ENCODE data around the gene FRY.
"Not testable (repeated sequence)": the region's sequence is repeated elsewhere in the genome, so short reads cannot be mapped to it uniquely, and the experiment has no call there.

The FRY gene

DNA sequence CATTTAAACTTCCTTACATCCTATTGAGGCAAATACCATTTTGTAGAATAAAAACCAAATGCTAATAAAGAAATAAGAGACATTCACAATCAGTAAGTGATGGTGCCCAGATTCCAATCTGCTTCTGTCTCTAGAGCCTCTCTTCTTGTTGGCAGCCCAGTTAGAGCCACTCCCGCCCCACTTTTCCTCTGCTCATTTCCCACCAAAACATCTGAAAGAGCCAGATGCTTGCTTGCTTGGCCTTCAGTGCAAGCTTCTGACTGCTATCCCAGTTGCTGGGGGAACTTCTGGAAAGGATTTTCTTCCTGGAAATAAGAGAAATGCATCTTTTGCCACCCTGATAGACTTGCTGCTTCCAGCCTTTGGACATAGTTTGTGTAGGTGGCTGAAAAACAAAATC, 12.9 kb downstream of the FRY start:
- DNase-seq = no peak

DNA sequence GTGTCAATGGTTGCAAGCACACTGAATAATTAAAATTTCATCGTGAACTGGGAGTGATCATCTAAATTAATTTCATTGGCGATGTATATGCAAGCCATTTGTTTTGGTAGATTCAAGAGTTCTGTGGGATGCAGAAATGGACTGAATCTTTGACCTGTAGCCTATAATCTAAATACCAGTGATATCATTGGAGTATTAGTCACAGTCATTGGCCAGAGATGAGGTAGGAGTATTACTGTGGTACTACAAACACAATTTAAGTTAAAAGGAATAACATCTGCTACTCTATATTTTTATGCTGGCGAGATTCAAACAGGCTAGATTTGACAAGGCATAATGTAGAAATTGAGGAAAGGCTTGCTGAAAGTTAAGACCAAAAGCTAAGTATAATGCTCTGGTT, 14.0 kb downstream of the FRY start:
- DNase-seq = no peak

DNA sequence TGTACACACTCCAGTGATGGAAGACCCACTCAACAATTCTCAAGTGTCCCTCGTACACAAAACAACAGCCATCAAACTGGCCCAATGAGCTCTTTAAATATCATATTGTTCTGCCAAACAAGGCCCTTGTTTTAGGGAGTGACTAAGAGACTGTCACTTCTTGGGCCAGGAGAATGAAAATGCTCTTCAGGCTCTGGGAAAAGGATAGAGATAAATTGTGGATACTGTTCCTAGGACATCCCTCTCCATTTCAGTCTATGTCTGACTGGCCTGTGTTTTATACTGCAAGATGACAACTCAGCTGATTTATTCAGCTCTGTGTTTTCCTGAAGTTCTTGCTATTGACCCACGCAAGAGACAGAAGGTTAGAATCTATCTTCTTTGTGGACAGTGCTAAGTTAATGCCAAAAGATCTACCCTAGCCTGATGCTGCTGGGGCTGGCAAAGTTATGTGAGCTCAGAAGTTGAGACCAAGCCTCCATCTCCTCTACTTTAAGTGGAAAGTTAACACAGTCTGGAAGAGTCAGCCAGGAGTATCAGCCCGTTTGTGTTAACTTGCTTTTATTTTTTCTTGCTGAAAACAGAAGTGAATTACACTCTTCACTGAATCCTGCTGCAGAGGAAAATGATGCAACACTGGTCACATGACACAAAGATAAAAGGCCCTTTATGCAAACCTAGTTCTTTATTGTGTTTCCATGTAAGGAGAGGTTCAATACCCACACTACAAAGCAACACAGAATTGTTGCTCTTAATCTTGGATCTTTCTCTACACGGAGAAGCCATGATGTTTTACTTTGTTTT, 14.6 kb downstream of the FRY start:
- DNase-seq = no peak

DNA sequence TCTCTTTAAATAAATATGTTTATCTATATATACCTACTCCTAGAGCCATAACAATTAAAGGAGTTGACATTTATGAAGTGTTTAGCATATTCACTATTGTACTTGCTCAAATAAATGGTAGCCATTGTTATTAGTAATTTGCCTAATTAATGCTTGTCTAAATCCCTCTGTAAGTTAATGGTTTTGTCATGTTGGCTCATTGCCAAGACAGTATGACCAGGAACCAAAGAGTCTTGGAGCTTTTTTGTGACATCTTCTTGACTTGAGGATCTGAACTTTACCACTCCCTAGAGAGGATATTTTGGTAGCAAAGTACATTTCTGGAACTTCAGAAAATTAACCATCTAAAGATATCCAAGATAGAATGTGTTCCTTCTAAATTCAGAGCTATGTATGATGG, 15.5 kb downstream of the FRY start:
- no peak for DNase-seq

DNA sequence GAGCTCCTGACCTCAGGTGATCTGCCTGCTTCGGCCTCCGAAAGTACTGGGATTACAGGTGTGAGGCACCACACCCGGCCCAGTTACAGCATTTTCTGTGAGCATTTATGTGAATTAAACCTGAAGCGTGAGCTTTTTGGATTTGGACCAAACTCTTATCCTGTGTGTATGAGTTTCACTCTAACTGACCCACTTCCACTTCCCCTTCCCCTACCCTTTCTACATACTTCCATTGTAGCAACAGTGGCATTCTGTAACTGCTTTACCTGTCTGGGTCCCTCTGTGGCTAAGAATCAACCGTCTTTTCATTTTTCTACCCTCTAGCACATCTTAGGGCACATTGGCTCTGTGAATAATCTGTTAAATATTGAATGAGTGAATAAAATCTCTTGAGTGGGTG, 16.2 kb downstream of the FRY start:
- DNase-seq = no peak

DNA sequence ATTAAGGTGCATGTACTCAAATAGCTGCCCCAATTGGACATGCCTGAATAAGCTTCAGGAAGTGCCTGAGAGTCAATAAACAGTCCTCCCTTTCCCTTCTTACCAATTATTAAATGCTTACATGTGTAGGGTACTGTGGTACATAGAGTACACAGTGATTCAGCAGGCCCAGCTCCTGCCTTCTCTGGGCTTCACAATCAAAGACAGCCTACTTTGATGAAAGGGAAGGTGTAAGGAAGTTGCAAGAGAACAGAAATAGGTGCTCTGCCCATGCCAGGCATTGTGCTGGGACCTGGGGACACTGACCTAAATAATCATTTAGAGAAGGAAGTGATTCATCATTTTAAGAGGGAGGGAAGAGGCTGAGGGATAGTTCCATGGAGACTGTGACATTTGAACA, 17.2 kb downstream of the FRY start:
- no peak for DNase-seq

DNA sequence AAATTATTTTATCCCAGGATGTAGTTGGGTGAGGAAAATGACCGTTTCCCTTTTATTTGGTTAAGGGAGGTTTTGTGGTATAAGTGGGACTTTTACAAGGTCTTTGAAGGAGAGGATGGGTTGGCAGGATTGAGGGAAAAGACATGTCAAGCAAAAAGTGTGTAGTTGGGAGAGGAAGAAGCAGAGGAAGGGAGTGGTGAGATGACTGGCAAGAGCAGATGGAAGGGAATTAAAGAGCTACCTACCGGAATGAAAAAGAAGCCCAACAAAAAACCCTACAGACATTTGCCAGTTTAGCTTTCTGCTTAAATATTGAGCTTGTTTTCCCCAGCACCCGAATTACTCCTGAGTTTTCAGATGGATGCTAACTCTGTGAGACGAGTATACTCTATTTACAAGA, 19.6 kb downstream of the FRY start:
- no peak for DNase-seq

DNA sequence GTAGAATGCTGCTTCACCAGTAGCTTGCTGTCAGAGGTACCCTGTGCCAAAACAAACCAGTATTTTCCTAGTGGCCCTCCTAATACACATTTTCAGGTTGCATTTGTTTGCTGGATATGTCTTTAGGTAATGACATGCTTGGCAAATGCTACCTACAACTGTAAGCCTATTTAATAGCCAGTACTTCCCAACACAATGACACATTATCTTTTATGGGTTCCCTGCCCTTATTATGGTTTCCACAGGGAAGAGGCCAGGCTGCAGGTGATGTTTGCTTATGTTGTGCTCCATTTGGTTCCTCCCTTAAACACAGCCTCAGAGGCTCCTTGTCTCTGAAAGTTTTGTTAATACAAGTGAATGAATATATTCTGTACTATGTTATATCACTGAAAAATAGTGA, 24.7 kb downstream of the FRY start:
- DNase-seq = no peak

DNA sequence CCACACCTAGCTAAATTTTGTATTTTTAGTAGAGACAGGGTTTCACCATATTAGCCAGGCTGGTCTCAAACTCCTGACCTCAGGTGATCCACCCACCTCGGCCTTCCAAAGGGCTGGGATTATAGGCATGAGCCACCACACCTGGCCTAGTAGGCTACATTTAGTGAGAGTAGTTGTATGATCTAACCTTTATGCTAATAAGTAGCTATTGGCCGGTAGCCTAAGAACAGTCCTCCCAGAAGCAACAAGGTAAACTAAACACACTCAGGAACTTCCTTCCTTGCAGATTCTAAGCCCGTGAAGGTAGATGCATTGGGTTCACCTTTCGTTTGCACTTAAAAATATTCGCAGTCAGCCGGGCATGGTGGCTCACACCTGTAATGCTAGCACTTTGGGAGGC, 25.8 kb downstream of the FRY start:
- not testable (repeated sequence) for DNase-seq

DNA sequence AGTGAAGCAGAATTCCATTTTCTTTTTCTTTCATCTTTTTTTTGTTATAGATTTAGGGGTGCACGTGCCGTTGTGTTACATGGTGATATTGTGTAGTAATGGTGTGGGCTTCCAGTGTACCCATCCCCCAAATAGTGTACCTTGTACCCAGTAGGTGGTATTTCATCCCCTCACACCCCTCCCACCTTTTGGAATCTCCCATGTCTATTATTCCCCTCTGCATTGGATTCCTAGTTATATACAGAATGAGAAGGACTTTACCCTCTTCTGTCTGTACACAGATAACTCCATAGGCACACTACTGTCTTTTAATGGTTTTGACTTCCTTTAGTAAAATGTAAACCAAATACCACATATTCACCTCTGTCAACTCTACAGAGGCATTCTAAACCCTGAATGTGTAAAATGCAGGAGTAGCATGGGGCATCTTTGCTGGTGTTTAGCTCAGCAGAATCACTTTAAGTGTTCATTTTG, 28.0 kb downstream of the FRY start:
- no peak for DNase-seq

DNA sequence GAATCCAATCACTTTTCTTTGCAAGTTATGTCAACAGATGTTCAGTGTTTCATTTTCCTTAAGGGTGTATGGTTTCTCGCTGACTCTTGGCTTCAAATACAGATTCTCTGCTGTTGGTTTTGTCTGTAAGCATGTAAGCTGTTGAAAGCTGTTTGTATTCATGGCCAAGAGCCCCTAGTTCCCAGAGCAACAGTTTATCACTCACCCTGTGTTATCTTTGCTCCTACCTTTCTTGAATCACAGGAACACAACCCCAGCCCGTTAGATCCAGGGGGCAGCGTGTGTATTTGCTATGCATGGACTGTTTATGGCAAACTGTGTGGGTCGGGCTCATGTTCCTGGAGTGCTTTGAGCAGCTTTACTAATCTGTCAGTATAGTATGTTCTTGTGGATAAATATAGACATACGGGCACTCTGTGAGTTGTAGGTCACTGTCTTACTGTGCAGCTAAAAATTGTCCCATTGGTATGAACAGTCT, 28.9 kb downstream of the FRY start:
- no peak for DNase-seq

DNA sequence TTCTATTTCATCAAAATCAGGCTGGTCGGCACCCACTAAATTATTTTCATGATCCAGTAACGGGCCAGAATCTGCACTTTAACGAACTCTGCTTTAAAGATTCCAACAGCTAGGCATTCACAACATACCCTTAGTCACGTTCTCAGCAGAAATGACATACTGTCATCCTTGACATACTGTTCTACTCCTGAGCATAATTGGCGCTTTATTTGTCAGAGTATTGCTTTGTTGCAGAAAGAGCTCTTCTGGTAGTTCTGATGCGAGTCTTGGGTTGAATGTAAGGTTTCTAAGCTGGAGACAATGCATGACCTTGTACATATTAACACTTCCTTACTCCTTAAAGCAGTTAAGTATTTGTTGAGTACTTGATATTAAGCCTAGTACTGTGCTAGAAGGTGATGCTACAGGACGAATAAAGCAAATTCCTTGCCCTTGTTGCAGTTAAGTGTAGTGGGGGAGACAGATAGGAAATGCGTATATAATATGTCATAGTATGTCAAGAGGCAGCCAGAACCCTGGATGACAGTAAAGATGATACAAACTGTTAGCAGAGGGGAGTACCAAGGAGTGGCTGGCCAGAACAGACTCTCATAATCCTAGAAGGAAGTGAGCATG, 32.2 kb downstream of the FRY start:
- no peak for DNase-seq

DNA sequence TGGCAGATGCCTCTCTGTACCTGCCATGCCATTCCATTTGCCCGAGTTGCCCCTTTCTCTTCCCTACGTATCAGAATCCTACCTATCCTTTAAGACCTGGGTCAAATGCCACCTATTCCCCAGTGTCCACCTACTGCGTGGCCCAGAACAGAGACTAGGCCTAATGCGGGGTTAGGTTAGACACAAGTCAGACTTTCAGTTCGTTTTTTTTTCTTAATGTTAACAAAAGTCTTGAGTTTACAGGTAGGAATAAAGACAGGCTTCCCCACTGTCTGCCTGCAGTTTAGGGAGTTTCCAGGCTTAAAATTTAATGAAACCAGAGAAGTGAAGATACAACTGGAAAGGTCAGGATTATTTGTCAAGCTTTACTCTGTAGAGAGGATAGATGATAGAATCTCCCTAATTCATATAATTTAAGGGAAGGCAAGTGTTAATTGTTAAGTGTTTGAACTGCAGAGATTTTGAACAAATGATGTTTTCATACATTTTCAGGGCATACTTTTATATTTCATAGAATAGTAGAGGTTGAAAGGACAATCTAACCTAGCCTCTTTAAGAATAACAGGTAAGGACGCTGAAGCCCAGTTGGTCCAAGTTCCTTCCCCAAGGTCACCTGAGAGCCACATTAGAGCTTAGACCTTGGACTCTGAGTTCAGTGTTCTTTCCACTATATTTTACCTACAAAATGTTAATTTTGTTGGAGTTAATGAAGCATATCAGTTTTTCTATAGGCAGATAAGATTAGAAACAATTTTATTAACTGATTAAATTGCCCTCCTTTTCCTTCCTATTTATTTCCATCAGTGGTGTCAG, 35.8 kb downstream of the FRY start:
- no peak for DNase-seq

DNA sequence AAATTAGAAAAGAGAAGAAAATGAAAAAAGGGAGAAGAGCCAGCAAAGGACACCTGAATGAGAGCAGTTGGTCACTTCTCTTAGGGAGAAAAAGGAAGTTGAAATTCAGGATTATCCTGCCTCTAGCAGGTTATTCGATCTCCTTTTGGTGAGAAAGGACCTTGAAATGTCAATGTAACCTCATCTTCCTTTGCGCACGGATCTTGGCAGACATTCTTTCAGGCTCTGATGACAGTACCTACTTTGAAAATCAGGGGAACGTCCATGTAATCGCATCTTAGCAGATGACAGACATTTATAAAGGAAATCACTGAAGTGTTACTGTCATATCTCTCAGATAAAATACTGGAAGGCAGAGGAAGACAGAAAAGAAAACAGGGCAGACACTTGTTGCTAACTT, 36.7 kb downstream of the FRY start:
- no peak for DNase-seq

DNA sequence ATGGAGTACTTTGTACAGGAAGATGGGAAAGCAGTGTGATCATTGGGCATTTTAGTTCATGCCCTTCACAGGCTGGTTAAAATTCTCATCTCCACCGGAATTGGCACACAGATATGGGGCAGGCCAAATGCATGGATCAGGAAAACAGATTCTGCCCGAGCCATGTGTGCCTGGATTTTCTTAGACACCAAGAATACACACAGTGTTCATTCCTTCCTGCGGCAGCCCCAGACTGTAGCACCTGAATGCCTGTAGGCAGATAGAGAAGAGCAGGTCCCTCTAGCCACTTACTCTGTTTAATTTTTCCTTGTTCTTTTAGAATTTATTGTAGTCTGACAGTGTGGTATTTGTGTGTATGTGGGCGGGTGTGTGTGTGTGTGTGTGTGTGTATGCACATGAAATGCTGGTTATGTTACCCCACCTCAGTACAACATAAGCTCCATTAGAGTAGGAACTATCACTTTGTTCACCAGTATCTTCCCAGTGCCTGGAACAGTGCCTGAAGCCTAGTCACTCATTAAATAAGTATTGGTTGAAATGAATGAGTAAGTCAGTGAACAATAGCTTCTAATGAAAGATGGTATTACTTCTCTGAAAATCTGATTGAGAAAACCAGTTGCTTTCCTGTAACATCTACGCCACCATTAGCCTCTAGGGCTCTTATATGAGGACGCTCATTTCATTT, 41.7 kb downstream of the FRY start:
- DNase-seq = no peak

DNA sequence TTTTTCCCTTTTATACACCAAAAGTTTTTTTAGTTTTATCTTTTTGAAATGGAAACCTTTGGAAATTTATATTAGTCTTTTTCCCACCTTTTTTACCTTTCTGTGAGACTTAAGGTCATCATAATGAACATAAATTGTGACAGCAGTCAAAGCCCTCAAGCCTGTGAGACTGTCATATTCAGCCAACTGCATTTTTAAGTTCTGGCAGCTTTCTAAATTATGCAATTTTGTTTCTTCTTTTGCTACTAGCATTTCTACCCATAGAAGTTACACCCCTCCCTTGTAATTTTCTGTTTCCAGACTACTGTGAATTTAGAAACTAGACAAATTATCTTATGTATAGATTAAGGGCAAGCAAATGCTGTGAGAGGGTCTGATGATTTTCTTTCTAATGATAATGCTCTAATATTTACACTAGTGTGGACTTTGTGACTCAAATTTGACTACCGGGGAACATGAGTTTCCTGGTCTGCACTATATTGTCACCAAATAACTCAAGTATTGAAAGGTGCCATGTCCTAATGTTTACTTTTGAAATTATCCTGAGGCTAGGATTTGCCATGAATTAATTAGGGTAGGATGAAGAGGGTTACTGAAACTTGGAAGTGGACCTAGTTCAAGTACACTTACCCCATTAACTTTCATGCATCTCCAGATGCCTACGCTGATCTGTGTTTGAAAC, 43.7 kb downstream of the FRY start:
- DNase-seq = no peak

DNA sequence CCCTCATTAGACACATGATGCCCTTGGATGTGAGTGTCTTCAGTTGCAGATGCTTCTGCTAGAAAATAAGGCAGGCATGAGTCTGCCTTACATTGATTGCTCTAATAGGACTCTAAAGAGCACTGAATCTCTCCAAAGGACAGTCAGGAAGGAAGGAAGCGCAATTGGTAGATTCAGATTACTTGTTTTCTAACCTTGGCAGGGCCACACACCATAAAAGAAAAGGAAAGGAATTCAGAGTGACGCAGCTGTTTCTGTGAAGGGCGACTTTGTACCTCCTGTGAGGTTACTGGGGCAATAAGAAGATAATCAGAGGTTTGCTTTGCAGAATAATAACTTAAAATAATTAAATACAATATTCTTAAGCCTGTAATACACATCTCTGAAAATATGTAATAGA, 48.0 kb downstream of the FRY start:
- no peak for DNase-seq

DNA sequence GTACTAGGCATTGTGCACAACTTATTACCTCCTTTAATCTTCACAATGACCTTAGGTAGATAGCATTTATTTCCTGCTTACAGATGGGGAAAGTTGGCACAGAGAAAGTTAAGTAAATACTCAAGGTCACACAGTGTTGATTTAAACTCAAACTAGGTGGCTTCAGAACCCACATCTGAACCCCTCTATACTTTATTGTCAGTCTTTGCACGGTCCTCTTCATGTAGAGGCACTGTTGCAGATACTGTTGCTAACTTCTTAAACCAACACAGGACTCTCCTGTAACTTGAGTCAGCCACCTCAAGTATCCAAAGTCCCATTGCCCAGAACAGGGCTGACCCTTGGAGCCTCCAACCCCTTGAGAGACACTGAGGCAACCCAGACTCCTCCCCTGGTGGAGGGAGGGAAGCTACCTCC, 48.8 kb downstream of the FRY start:
- DNase-seq = no peak

DNA sequence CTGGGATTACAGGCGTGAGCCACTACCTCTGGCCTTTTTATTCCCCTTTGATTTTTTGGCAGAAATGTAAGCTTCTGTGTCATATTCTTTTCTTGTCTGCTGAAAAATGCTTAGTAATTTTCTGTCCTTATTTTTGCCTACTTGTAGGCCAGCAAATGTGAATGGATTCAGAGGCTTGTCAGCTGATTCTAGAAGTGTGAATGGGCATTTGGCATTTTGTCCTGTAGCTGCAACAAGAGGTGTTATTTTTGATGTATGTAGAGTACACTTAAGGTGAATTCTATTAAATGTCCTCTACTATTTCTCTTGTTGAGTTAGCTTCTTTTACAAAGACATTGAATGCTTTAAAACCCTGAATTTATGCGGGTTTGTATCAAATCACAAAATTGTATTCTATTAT, 50.0 kb downstream of the FRY start:
- no peak for DNase-seq

DNA sequence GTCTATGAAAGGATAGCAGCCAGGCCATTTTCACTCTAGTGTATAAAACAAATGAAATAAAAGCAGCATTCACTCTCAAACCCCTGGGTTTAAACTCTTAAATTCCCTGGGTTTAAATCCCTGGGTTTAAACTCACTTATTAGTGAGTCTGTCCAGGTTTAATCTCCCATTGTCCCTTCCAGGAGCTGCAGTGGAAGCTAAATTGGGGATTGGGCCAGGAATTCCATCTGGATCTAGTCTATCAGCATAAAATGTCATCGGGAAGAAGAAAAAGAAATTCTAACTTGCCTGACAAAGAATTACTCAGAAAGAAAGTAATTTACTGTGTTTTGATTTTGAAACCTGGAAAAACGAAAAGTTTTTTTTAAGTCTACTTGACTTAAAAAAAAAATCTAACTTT, 54.8 kb downstream of the FRY start:
- DNase-seq = no peak

DNA sequence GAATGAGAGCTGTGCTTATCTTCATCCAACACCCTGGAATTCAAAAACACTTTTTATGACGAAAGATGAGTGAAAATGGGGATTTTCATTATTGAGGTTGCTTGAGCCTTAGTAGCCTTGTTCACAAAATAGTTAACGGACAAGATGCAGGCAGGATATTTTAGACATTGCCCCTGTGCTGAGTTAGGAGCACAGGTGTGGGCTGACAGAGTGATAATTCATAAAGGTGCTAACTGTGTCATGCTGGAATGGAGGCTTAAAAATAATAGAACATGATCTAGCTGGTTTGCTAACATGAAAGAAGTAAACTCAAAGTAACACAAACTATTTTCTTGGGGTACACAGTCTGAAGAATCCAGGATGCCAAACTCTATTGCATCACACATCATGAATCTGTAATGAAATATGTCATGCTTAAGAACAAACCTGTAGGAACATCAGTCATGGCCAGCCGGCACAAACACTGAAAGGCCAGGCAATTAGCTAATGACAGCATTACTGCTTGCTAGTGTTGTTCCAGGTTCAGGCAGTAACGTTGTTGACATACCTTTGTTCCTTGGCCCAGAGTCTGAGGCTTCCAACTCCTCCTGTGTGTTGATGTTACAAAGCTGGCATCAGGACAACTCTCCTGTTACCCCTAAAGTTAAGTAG, 55.3 kb downstream of the FRY start:
- no peak for DNase-seq
